ENCODE measurements around the gene RSPRY1.

The RSPRY1 gene

DNA sequence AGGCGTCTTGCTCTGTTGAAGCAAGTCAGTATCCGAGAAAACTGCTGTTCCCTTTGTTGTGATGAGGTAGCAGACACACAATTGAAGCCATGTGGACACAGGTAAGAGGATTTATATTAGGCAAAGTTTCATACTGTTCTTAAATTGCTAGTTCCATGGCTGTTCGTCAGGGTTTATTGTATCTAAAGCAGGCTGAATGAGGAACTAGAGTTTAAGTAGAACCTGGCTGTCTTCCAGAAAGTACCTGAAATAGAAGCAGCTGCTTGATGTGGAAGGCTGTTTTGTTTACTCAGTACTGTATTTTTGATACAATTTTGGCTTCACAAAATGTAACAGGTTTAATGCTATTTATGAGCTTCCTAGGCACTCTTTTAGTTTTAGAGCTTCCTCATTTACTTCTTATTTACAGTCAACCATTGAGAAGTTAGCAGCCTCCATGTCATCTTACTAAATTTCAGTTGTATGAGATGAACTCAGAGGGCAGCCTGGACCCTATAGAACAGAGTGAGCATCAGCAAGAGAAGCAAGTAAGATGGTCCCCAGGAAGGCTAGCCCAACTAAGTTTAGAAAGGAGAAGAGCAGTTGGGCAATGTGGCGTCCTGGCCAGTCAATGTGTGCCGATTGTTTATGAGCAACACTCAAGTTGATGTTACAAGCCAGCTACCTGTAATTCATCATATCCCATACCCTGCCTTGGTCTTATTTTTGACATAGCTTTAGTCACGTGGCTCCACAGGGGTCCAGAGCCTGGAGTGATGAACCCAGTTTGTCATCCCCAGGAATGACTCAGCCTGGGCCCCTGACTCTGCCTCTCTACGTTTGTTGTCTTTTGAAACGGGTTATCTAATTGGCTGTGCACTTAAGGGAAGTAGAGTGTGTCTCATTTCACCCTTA is 49.2 kb downstream of the RSPRY1 start:
- no peak for DNase-seq (ENCODE audit: low spot score)
- H3K4me3 ChIP-seq = no peak overlapping the region
- TF ChIP-seq, protein P1, sequence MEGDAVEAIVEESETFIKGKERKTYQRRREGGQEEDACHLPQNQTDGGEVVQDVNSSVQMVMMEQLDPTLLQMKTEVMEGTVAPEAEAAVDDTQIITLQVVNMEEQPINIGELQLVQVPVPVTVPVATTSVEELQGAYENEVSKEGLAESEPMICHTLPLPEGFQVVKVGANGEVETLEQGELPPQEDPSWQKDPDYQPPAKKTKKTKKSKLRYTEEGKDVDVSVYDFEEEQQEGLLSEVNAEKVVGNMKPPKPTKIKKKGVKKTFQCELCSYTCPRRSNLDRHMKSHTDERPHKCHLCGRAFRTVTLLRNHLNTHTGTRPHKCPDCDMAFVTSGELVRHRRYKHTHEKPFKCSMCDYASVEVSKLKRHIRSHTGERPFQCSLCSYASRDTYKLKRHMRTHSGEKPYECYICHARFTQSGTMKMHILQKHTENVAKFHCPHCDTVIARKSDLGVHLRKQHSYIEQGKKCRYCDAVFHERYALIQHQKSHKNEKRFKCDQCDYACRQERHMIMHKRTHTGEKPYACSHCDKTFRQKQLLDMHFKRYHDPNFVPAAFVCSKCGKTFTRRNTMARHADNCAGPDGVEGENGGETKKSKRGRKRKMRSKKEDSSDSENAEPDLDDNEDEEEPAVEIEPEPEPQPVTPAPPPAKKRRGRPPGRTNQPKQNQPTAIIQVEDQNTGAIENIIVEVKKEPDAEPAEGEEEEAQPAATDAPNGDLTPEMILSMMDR (IDR thresholded peaks at IDR 0.05) = no peak
- H3K27ac ChIP-seq = no peak overlapping the region

DNA sequence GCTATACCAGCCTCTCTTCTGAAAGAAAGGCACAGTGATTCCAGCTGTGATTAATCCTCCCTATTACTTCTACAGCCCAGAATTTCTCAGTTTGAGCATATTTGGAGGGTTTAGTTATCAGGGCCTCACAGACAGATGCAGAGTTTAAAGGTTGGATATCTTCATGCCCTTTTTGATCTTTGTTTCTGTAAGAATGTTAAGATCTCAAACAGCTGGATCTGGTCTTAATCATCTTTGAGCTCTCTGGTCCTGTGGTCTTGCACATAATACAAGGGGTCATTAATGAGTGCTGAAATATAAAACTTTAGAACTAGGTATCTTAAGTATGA is 49.9 kb downstream of the RSPRY1 start:
- DNase-seq (ENCODE audit: low spot score) = no peak
- Histone ChIP-seq H3K27ac (no peak overlapping the region), H3K4me3 (no peak overlapping the region)
- TF ChIP-seq, protein P1 (IDR thresholded peaks at IDR 0.05) = no peak

DNA sequence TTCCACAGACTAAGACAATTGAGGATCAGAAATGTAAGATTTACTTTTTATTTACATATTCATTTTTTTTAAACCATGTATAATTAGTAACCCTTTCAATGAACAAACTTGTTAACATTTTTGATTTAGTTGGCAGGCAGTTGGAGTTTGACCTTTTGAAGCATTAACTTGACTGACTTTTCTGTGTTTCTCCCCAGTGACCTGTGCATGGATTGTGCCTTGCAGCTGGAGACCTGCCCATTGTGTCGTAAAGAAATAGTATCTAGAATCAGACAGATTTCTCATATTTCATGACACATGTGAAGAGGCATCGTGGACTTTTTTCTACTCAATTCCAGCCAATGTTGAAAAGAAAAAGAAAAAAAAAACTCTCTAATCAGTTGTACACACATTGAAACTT is 52.6 kb downstream of the RSPRY1 start:
- TF ChIP-seq, protein P1 (IDR thresholded peaks at IDR 0.05) = no peak
- Histone ChIP-seq H3K27ac (no peak overlapping the region), H3K4me3 (no peak overlapping the region)
- no peak for DNase-seq (ENCODE audit: low spot score)

DNA sequence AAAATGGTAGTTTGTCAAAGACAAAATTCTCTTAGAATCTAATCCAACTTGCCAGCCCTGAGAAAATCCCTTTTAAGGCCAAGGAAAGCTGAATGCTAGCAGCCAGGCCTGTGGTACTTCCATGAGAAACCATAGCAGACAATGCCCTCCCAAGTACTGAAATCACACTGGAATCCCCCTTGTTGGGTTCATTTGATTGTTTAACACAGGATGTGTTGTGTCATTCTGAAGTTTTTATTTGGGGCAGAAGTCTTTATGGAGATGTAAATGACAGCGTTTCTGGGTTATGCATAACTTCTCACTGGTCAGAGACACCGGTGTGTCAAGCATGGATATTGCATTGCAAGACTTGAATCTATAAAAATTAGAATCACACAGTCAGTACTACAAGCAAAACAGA is 53.0 kb downstream of the RSPRY1 start:
- TF ChIP-seq, protein P1 (IDR thresholded peaks at IDR 0.05) = no peak
- no peak for DNase-seq (ENCODE audit: low spot score)
- no peak overlapping the region for H3K4me3 ChIP-seq
- H3K27ac ChIP-seq = no peak overlapping the region

DNA sequence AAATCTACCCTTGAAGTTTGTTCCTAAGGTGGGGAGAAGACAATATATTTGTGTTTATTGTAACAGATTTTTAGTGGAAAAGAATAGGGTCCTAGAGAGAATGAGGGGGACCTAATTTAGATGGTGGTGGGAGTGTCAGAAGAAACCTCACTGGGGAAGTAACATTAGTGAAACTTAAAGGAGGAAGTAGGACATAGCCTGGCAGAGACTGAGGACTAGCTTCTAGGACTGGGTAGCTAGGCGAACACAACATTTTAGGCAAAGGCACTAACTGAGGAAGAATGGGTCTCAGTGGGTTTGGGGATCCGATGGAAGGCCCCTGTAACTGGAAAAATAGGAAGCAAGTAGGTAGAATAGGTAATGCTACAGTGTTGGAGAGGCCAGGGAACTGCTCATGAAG is 54.7 kb downstream of the RSPRY1 start:
- TF ChIP-seq, protein P1 (IDR thresholded peaks at IDR 0.05) = no peak
- DNase-seq (ENCODE audit: low spot score) = no peak
- Histone ChIP-seq H3K4me3 (no peak overlapping the region), H3K27ac (no peak overlapping the region)

DNA sequence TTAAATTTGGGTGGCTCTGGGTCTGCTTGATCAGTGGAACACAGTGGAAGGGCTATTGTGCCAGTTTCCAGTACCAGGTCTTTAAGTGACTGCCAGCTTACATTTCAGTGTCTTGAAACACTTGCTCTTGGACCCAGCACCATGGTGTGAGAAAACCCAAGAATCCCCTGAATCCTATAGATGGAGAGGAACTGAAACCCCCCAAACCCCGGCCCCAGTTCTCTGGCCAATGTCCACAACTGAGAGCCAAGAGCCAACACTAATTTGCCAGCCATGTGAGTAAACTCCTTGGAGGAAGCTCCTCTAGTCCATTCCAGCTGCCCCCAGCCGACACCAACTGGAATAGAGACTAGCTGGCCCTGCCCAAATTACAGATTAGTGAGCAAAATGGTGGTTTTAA is 56.5 kb downstream of the RSPRY1 start:
- TF ChIP-seq, protein P1 (IDR thresholded peaks at IDR 0.05) = no peak
- Histone ChIP-seq H3K4me3 (no peak overlapping the region), H3K27ac (no peak overlapping the region)
- DNase-seq (ENCODE audit: low spot score) = no peak

DNA sequence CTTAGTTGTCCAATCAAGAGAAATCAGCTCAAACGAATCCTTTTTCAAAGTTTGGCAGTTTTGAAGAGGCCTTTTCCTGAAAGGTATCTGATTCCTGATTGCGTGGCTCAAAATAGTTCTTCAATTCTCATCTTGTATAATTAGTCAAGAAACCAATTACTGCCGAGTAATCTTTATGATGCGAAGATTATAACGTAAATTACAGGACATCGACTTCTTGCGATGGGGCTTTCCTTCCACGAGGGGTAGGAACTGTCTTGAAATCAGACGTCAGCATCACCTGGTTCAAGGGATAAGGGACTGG is 58.3 kb downstream of the RSPRY1 start:
- no peak for DNase-seq (ENCODE audit: low spot score)
- H3K27ac ChIP-seq = peak overlapping the region; percentile 96 to 97
- TF ChIP-seq, protein P1 (IDR thresholded peaks at IDR 0.05) = no peak
- peak overlapping the region; percentile 83 for H3K4me3 ChIP-seq
